CD4-positive, alpha-beta T cell treated with Interleukin-17A for 1 hour (primary cell): ENCODE data around the gene DNAJC28.
A peak's percentile ranks its signal among the peaks of the same experiment; 100 is the strongest.
"Not testable (repeated sequence)": the region's sequence is repeated elsewhere in the genome, so short reads cannot be mapped to it uniquely, and the experiment has no call there.

ENCODE experiments used
- DNase-seq: peaks from one replicate; pipeline ENCODE4 v3.0.0-alpha.2; 2020

Gene DNAJC28

GRCh38 chr21:33491373-33492102 is at the start of gene DNAJC28:
DNAJC28 (minus strand) TSS chr21:33491716; CDS start chr21:33489393, 2,323 bp downstream.
- peak; percentile 96 for DNase-seq

- DNase-seq, result peak; percentile 34
Observed at GRCh38 chr21:33541105-33541711, 49.7 kb upstream of the DNAJC28 start.

- no peak for DNase-seq
Observed at GRCh38 chr21:33540711-33541104, 49.2 kb upstream of the DNAJC28 start.

GRCh38 chr21:33539616-33540015 is 48.1 kb upstream of the DNAJC28 start:
- no peak for DNase-seq

GRCh38 chr21:33537212-33537611 is 45.7 kb upstream of the DNAJC28 start:
- DNase-seq, result no peak

GRCh38 chr21:33531007-33531406 is 39.5 kb upstream of the DNAJC28 start:
- no peak for DNase-seq

GRCh38 chr21:33522953-33523349 is 31.4 kb upstream of the DNAJC28 start:
- DNase-seq, result no peak

GRCh38 chr21:33522297-33522952 is 30.9 kb upstream of the DNAJC28 start:
- DNase-seq, result no peak

- no peak for DNase-seq
Observed at GRCh38 chr21:33518899-33519298, 27.4 kb upstream of the DNAJC28 start.

- DNase-seq, result no peak
Observed at GRCh38 chr21:33514229-33514628, 22.7 kb upstream of the DNAJC28 start.

GRCh38 chr21:33512481-33512880 is 21.0 kb upstream of the DNAJC28 start:
- DNase-seq, result no peak

GRCh38 chr21:33511639-33512038 is 20.1 kb upstream of the DNAJC28 start:
- DNase-seq, result no peak

GRCh38 chr21:33510826-33511225 is 19.3 kb upstream of the DNAJC28 start:
- DNase-seq, result no peak

- DNase-seq, result not testable (repeated sequence)
Observed at GRCh38 chr21:33507003-33507402, 15.5 kb upstream of the DNAJC28 start.

GRCh38 chr21:33505833-33506232 is 14.3 kb upstream of the DNAJC28 start:
- DNase-seq, result no peak

- no peak for DNase-seq
Observed at GRCh38 chr21:33496345-33496744, 4.8 kb upstream of the DNAJC28 start.

- DNase-seq, result no peak
Observed at GRCh38 chr21:33495743-33496142, 4.2 kb upstream of the DNAJC28 start.

- no peak for DNase-seq
Observed at GRCh38 chr21:33493756-33494155, 2.2 kb upstream of the DNAJC28 start.

- DNase-seq, result no peak
Observed at GRCh38 chr21:33492571-33492970, 1.1 kb upstream of the DNAJC28 start.

- DNase-seq, result no peak
Observed at GRCh38 chr21:33490991-33491372, 534 bp downstream of the DNAJC28 start.

- DNase-seq, result no peak
Observed at GRCh38 chr21:33488936-33489335, 2.6 kb downstream of the DNAJC28 start.

GRCh38 chr21:33487996-33488395 is 3.5 kb downstream of the DNAJC28 start:
- no peak for DNase-seq

GRCh38 chr21:33481314-33481943 is 10.1 kb downstream of the DNAJC28 start:
- DNase-seq, result no peak
